ENCODE measurements around the gene KRT14.

The KRT14 gene

DNA sequence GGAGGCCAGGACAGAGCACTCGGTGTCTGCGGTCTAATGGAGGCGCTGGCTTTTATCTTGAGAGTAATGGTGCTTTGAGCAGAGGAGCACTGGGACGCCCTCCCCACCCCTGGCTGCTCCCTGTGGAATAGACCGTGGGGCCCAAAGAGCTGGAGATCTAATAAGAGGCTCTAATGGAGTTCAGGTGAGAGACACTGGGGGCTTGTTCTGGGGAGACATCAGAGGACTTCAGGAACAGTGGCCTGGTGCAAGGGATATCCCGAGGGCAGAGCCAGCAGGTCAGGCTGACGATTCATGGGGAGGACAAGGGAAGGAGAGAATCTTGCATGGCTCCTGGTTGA is 49.1 kb downstream of the KRT14 start:
- in situ Hi-C loops (cut with MboI; ENCODE audit: low sequenced_read_pairs) = no loop called here
- Histone ChIP-seq H3K27me3 (ENCODE audit: low read depth) (peaks cover 7% of the 10 kb centered on the region; the same call in 1 of the 2 replicates), H3K9me3 (no peaks in the 10 kb centered on the region), H3K4me1 (no peaks in the 10 kb centered on the region), H3K4me3 (no peak overlapping the region), H3K36me3 (replicated peaks) (no peaks in the 10 kb centered on the region)
- no peak for DNase-seq (ENCODE audit: low spot score in 2 of 2)

DNA sequence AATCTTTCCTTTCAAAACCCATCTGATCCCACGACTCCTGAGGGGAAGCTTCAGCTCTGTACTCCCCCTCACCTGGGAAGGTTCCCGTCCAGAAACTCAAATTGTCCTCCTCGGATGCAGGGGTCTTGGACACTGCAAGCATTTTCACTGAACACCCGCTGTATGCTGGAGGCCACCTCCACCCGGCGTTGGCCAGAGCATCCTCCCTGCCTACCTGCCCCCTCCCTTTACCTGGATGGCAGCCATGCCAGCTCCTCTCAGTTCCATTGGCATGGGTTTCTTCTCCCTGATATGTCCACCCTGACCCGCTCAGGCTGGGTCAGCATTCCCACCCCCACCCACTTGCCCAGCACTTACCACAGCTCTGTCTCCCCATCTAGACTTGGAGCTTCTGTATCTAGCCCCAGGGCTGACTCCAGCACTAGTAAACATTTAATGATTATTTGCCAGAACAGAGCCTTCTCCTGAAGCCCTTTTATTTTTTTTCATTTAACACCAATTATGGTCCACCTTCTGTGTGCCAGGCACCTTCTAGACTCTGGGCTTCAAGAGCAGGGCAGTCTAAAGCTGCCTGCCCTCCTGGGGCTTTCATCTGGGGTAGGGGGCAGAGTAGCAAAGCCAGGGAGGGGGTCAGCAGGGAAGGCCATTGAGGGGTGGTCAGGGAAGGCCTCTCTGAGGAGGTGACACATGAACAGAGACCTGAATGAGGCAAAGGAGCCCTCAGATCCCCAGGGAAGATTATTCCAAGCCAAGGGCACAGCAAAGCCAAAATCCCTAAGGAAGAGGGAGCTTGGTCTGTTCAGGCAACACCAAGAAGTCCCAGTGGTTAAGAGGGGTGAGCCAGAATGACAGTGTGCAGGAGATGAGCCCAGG is 49.7 kb downstream of the KRT14 start:
- Histone ChIP-seq H3K36me3 (replicated peaks) (no peaks in the 10 kb centered on the region), H3K4me3 (no peak overlapping the region), H3K27me3 (ENCODE audit: low read depth) (peaks cover 9% of the 10 kb centered on the region; the same call in 1 of the 2 replicates), H3K4me1 (no peaks in the 10 kb centered on the region), H3K9me3 (no peaks in the 10 kb centered on the region)
- in situ Hi-C loops (cut with MboI; ENCODE audit: low sequenced_read_pairs) = no loop called here
- no peak for DNase-seq (ENCODE audit: low spot score in 2 of 2)

DNA sequence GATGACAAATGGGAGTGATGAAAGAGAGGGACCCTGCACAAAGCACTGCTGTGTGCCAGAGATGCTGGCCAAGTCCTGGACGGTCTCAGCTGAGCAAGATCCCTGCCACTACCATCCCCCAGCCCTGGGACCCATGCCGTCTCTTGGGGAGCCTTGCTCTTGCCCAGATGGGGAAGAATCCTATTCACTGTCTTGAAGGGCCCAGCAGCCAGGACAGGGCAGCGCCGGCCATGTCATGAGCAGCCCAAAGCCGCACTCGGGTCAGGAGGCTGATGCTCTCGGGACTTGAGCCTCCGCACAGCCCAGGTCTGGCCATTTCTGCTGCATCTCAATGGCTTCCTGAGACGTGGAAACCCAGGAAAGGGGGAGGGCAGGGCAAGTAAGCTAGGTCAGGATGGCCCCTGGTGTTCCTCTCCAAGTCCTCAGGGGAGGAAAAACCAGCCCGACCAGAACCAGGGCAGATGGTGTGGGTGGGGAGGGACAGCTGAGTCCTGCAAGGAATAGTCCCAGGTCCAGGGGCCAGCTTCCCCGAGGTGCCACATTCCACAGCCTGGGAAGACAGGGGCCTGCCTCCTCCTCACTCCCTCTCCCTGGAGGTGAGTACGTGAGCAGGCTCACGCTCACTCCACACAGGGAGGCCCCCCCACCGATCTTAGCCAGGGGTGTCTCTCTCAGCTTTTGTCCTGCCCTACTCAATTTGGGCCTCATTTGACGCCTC is 50.8 kb downstream of the KRT14 start:
- no peaks in the 10 kb centered on the region for H3K9me3 ChIP-seq
- no peaks in the 10 kb centered on the region for H3K36me3 ChIP-seq (replicated peaks)
- H3K27me3 ChIP-seq (ENCODE audit: low read depth) = peaks cover 14% of the 10 kb centered on the region; the same call in 1 of the 2 replicates
- in situ Hi-C loops (cut with MboI; ENCODE audit: low sequenced_read_pairs) = no loop called here
- no peaks in the 10 kb centered on the region for H3K4me1 ChIP-seq
- H3K4me3 ChIP-seq = no peak overlapping the region
- no peak for DNase-seq (ENCODE audit: low spot score in 2 of 2)

DNA sequence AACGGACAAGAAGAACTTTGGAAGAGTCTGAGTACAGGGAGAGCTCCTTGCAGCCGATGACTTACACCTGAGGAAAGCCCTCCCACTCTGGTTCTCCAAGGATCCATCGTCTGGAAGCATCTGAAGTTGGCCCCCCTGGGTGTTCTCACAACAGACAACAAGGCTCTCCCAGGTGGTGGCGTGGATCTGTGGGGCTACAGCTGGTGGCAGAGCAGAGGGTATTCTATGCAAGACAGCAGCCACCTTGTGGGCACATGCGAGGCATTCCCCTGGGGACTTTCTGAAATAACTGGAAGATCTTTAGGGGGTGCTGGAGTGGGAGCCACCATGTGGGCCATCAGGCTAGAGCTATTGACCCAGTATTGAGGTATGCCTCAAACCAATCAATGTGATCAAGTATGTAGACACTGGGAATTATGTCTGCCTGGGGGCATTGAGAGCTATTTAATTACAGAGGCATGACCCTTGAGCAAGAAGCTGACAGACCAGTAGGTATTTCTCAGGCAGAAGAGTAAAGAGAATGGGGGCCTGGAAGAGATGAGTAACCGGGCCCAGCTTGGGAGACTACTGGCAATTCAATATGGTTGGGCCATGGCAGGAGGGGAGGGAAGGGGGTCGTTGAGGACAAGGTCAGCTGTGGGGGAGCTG is 51.7 kb downstream of the KRT14 start:
- Histone ChIP-seq H3K4me1 (no peaks in the 10 kb centered on the region), H3K4me3 (no peak overlapping the region), H3K36me3 (replicated peaks) (no peaks in the 10 kb centered on the region), H3K9me3 (no peaks in the 10 kb centered on the region), H3K27me3 (ENCODE audit: low read depth) (peaks cover 14% of the 10 kb centered on the region; the same call in 1 of the 2 replicates)
- DNase-seq (ENCODE audit: low spot score in 2 of 2) = no peak
- in situ Hi-C loops (cut with MboI; ENCODE audit: low sequenced_read_pairs) = no loop called here

DNA sequence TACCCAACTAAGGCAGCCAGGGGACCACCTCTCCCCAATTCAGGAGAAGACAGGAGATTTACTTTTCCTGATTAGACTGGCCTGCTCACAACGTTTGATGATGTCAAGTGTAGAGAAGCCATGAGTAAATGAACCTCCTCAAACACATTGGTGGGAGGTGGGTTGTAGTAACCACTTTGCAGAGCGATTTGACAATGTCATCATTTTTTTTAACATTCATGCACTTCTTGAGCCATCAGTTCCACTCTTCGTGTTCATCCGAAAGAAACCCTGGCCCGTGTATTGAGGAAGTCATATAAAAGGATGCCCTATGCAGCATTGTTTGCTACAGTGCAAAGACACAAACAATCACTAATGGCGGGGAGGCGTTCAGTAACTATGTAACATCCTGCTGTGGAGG is 53.1 kb downstream of the KRT14 start:
- Histone ChIP-seq H3K4me3 (no peak overlapping the region), H3K9me3 (no peaks in the 10 kb centered on the region), H3K36me3 (replicated peaks) (no peaks in the 10 kb centered on the region), H3K27me3 (ENCODE audit: low read depth) (peaks cover 16% of the 10 kb centered on the region; the same call in 1 of the 2 replicates), H3K4me1 (no peaks in the 10 kb centered on the region)
- DNase-seq (ENCODE audit: low spot score in 2 of 2) = no peak
- in situ Hi-C loops (cut with MboI; ENCODE audit: low sequenced_read_pairs) = no loop called here

DNA sequence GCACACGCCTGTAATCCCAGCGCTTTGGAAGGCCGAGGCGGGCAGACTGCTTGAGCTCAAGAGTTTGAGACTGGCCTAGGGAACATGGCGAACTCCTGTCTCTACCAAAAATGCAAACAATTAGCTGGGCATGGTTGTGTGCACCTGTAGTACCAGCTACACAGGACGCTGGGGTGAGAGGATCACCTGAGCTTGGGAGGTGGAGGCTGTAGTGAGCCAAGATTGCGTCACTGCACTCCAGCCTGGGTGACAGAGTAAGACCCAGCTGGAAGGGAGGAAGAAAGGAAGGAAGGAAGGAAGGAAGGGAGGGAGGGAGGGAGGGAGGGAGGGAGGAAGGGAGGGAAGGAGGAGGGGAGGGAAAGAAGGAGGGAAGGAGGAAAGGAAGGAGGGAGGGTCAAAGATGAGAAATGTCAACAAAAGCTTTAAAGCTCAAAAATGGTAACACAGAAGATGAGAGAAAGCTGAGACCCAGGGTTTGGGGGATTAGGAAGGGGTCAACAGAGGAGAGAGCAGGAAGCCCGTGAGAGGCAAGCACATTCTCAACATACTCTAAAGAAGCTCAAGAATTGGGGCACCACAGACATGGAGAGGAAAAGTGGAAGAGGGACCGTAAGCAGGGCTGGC is 53.6 kb downstream of the KRT14 start:
- Histone ChIP-seq H3K4me3 (no peak overlapping the region), H3K36me3 (replicated peaks) (no peaks in the 10 kb centered on the region), H3K4me1 (no peaks in the 10 kb centered on the region), H3K27me3 (ENCODE audit: low read depth) (peaks cover 16% of the 10 kb centered on the region; the same call in 1 of the 2 replicates), H3K9me3 (no peaks in the 10 kb centered on the region)
- no peak for DNase-seq (ENCODE audit: low spot score in 2 of 2)
- in situ Hi-C loops (cut with MboI; ENCODE audit: low sequenced_read_pairs) = no loop called here

Measured in HAP-1 (cell line).